Epithelial cell of esophagus (primary cell): ENCODE data around the gene NCF2.

Experiments
- DNase-seq: peaks from one replicate; pipeline ENCODE4 v3.0.0; 2010; ENCODE audit warnings: low read depth
- H3K4me3 ChIP-seq: 2 replicates; pipeline ENCODE4 v1.5.1; 2011; ENCODE audit warnings: mild to moderate bottlenecking, low read length, control low read depth
- CTCF ChIP-seq: IDR thresholded peaks from 2 replicates; pipeline ENCODE4 v1.5.1; 2011; ENCODE audit warnings: low read depth, mild to moderate bottlenecking, low read length, control low read depth, inconsistent platforms; ENCODE audit not compliant: insufficient read depth; ENCODE audit errors: missing control alignments

NCF2 gene

DNA sequence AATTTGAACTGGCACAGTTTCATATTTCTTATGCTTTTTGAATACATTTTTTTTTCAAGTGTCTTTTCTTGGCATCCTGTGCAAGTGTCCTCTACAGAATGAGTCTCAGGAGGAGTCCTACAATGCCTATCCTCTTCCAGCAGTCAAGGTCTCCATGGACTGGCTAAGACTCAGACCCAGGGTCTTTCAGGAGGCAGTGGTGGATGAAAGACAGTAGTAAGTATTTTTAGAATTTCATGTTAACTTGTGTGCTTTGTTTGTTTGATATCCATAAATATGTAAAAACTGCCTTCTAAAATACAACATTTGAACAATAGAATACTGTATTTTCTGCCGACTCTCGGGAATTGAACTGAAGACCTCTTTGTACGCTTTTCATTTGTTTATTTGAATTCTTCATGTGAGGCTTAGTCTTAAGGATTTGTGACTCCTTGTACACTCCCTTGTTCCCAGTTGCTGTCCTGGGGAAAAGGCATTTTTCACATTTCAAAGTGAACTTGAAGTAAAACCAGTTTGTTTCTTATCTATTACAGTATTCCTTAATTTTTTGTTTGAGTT is 56.6 kb downstream of the NCF2 start:
- no peak overlapping the region for H3K4me3 ChIP-seq
- no peak for TF ChIP-seq CTCF
- DNase-seq = no peak

GRCh38 chr1:183528577-183528976 is 61.7 kb downstream of the NCF2 start:
- TF ChIP-seq CTCF = no peak
- H3K4me3 ChIP-seq = no peak overlapping the region
- DNase-seq = no peak

GRCh38 chr1:183522104-183522503 is 68.2 kb downstream of the NCF2 start:
- H3K4me3 ChIP-seq = no peak overlapping the region
- no peak for TF ChIP-seq CTCF
- no peak for DNase-seq

DNA sequence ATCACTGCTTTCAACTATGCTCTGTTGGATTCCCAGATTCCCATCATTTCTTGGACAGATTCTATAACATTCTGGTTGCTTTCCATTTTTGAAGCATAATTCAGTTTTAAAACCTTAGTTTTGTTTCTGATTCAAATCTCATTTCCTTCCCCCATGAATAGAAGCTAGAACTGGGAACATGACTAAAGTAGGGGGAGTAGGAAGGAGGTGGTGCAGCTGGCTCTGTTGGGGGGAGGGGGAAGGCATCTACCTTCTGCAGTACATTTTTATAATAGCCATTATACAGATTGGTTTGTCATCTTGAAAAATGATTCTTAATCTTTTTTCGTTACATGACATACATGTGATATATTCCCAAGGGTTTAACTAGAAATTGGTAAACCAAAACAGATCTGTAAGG is 69.9 kb downstream of the NCF2 start:
- H3K4me3 ChIP-seq = no peak overlapping the region
- no peak for DNase-seq
- TF ChIP-seq CTCF = no peak

- no peak for TF ChIP-seq CTCF
- DNase-seq = peak; percentile 52
- no peak overlapping the region for H3K4me3 ChIP-seq
Measured at GRCh38 chr1:183517401-183517800, 72.9 kb downstream of the NCF2 start.

DNA sequence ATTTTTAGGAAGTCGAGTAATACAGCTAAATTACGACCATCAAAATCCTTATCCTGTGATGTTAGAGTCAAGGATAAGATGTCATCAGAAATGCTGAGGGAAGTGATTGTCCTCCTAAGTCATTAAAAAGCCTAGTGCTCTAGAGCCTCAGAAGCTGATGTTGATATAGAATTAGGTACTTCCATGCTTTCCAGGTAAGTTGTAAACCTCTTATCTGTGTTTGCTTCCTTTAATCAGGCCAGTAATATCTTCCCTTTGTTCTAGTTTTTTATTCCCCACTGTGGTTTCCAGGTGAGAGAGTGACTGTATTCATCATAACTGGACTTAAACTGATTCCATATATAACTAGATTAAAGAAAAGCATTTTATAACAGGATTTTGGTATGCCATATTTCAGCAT is 73.5 kb downstream of the NCF2 start:
- DNase-seq = no peak
- no peak for TF ChIP-seq CTCF
- no peak overlapping the region for H3K4me3 ChIP-seq

DNA sequence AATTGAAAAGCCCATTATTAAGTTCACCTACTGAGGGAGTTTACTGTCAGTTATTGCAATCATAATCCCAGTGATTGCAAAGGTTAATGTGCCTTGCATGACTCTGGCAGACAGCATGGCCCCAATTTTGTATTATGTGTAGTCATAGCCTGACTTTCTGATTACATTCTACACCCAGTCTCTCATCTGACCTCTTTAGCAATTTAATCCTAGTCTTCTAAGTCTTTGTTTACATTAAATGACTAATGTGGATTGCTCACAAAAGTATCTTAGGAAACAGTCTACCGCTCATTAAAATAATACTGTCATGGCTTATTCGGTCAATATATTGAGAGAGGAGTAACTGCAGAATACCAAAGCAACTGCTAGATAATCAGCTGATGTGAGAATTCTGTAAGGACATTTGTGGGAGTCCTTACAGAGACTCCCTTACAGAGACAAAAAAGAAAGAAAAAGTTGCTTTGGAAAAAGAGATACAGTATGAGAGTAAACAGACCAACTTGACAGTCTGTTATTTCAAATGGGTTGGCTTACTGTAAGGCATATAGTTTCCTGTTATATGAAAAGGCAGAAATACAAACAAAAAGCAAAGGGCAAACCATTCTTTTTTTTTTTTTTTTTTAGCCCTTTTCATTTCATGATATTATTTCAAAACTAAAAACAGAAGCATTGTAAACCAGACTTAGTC is 75.1 kb downstream of the NCF2 start:
- peak; percentile 93 for DNase-seq
- no peak for TF ChIP-seq CTCF
- H3K4me3 ChIP-seq = no peak overlapping the region
